Measurements from ENCODE around the gene EFCAB6.

EFCAB6 gene

GRCh38 chr22:43817402-43817801, 5.3 kb upstream of the EFCAB6 start:
- DNase-seq (ENCODE audit: low read depth in 1 of 2, low spot score in 1 of 2): no peak

- DNase-seq (ENCODE audit: low read depth in 1 of 2, low spot score in 1 of 2): no peak
Observed at GRCh38 chr22:43814264-43814663, 2.2 kb upstream of the EFCAB6 start.

- no peak for DNase-seq (ENCODE audit: low read depth in 1 of 2, low spot score in 1 of 2)
Observed at GRCh38 chr22:43812890-43813289, 785 bp upstream of the EFCAB6 start.

- no peak for DNase-seq (ENCODE audit: low read depth in 1 of 2, low spot score in 1 of 2)
Observed at GRCh38 chr22:43811777-43812148, 342 bp downstream of the EFCAB6 start.

GRCh38 chr22:43802897-43803495, 9.1 kb downstream of the EFCAB6 start:
- DNase-seq (ENCODE audit: low read depth in 1 of 2, low spot score in 1 of 2): no peak

- DNase-seq (ENCODE audit: low read depth in 1 of 2, low spot score in 1 of 2): no peak
Observed at GRCh38 chr22:43800970-43801369, 11.1 kb downstream of the EFCAB6 start.

- DNase-seq (ENCODE audit: low read depth in 1 of 2, low spot score in 1 of 2): no peak
Observed at GRCh38 chr22:43798492-43798891, 13.6 kb downstream of the EFCAB6 start.

- DNase-seq (ENCODE audit: low read depth in 1 of 2, low spot score in 1 of 2): no peak
Observed at GRCh38 chr22:43796567-43796966, 15.5 kb downstream of the EFCAB6 start.

- DNase-seq (ENCODE audit: low read depth in 1 of 2, low spot score in 1 of 2): no peak
Observed at GRCh38 chr22:43795320-43795719, 16.8 kb downstream of the EFCAB6 start.

GRCh38 chr22:43792905-43793304, 19.2 kb downstream of the EFCAB6 start:
- no peak for DNase-seq (ENCODE audit: low read depth in 1 of 2, low spot score in 1 of 2)

- DNase-seq (ENCODE audit: low read depth in 1 of 2, low spot score in 1 of 2): no peak
Observed at GRCh38 chr22:43789452-43789851, 22.7 kb downstream of the EFCAB6 start.

GRCh38 chr22:43783777-43784176, 28.3 kb downstream of the EFCAB6 start:
- no peak for DNase-seq (ENCODE audit: low read depth in 1 of 2, low spot score in 1 of 2)

- no peak for DNase-seq (ENCODE audit: low read depth in 1 of 2, low spot score in 1 of 2)
Observed at GRCh38 chr22:43782448-43782847, 29.7 kb downstream of the EFCAB6 start.

- DNase-seq (ENCODE audit: low read depth in 1 of 2, low spot score in 1 of 2): no peak
Observed at GRCh38 chr22:43777286-43777685, 34.8 kb downstream of the EFCAB6 start.

- DNase-seq (ENCODE audit: low read depth in 1 of 2, low spot score in 1 of 2): no peak
Observed at GRCh38 chr22:43776081-43776670, 35.9 kb downstream of the EFCAB6 start.

GRCh38 chr22:43774318-43774915, 37.7 kb downstream of the EFCAB6 start:
- no peak for DNase-seq (ENCODE audit: low read depth in 1 of 2, low spot score in 1 of 2)

GRCh38 chr22:43772831-43773230, 39.3 kb downstream of the EFCAB6 start:
- DNase-seq (ENCODE audit: low read depth in 1 of 2, low spot score in 1 of 2): no peak

- DNase-seq (ENCODE audit: low read depth in 1 of 2, low spot score in 1 of 2): no peak
Observed at GRCh38 chr22:43755452-43755851, 56.7 kb downstream of the EFCAB6 start.

- DNase-seq (ENCODE audit: low read depth in 1 of 2, low spot score in 1 of 2): no peak
Observed at GRCh38 chr22:43755011-43755410, 57.1 kb downstream of the EFCAB6 start.

- DNase-seq (ENCODE audit: low read depth in 1 of 2, low spot score in 1 of 2): no peak
Observed at GRCh38 chr22:43754176-43754575, 57.9 kb downstream of the EFCAB6 start.

- no peak for DNase-seq (ENCODE audit: low read depth in 1 of 2, low spot score in 1 of 2)
Observed at GRCh38 chr22:43753688-43754087, 58.4 kb downstream of the EFCAB6 start.

- DNase-seq (ENCODE audit: low read depth in 1 of 2, low spot score in 1 of 2): no peak
Observed at GRCh38 chr22:43750751-43751150, 61.4 kb downstream of the EFCAB6 start.

GRCh38 chr22:43749473-43749872, 62.6 kb downstream of the EFCAB6 start:
- DNase-seq (ENCODE audit: low read depth in 1 of 2, low spot score in 1 of 2): no peak

Data from stimulated activated CD4-positive, alpha-beta T cell treated with anti-CD3 and anti-CD28 coated beads, Interleukin-15, amount 100 ng/mL, for 1 hour (primary cell).